HG02943 (cell line): ENCODE measurements around the gene GPR179.
A peak's percentile ranks its signal among the peaks of the same experiment; 100 is the strongest.
"Not testable (repeated sequence)": the region's sequence is repeated elsewhere in the genome, so short reads cannot be mapped to it uniquely, and the experiment has no call there.

Experiments used
- ATAC-seq: cut with Tn5 transposase; IDR thresholded peaks from one replicate; pipeline ENCODE4 v1.9.1; 2021; ENCODE audit warnings: mild to moderate bottlenecking, low read depth, moderate library complexity; ENCODE audit not compliant: unreplicated experiment

The GPR179 gene

GRCh38 chr17:38324141-38324697 lies 19.5 kb downstream of the GPR179 start:
- no peak for ATAC-seq

GRCh38 chr17:38322897-38323296 lies 20.9 kb downstream of the GPR179 start:
- no peak for ATAC-seq

- ATAC-seq: no peak
These were observed 21.5 kb downstream of the GPR179 start for GRCh38 chr17:38322156-38322779.

- ATAC-seq: no peak
These were observed 23.3 kb downstream of the GPR179 start for GRCh38 chr17:38320482-38320881.

- no peak for ATAC-seq
These were observed 26.7 kb downstream of the GPR179 start for GRCh38 chr17:38317081-38317480.

- ATAC-seq: no peak
These were observed 28.3 kb downstream of the GPR179 start for GRCh38 chr17:38315497-38315896.

GRCh38 chr17:38296834-38297517 lies 46.8 kb downstream of the GPR179 start, which contains the start of gene MRPL45:
Gene MRPL45, plus strand, starts transcription at chr17:38297168. Its CDS starts 16 bp downstream, at chr17:38297184.
- peak; percentile 86 for ATAC-seq

GRCh38 chr17:38295602-38296365 lies 48.0 kb downstream of the GPR179 start:
- ATAC-seq: not testable (repeated sequence)

- ATAC-seq: not testable (repeated sequence)
These were observed 54.0 kb downstream of the GPR179 start for GRCh38 chr17:38289760-38290159.

GRCh38 chr17:38288217-38288827 lies 55.4 kb downstream of the GPR179 start:
- not testable (repeated sequence) for ATAC-seq

GRCh38 chr17:38286501-38287091 lies 57.2 kb downstream of the GPR179 start:
- not testable (repeated sequence) for ATAC-seq

- ATAC-seq: not testable (repeated sequence)
These were observed 57.8 kb downstream of the GPR179 start for GRCh38 chr17:38285994-38286393.
